ENCODE results near the gene SH3GLB1. TPM values are rescaled to one million over a fixed set of nuclear protein-coding genes. Genes with fewer than 3 reads are reported as not detected.

SH3GLB1 gene
- total and polyA plus RNA-seq, 10 of the 15 experiments (the other 5 are each of a cell fraction or from before 2014, with no cell fraction given), result 18.0 to 59.0 (median 36.5) TPM

DNA sequence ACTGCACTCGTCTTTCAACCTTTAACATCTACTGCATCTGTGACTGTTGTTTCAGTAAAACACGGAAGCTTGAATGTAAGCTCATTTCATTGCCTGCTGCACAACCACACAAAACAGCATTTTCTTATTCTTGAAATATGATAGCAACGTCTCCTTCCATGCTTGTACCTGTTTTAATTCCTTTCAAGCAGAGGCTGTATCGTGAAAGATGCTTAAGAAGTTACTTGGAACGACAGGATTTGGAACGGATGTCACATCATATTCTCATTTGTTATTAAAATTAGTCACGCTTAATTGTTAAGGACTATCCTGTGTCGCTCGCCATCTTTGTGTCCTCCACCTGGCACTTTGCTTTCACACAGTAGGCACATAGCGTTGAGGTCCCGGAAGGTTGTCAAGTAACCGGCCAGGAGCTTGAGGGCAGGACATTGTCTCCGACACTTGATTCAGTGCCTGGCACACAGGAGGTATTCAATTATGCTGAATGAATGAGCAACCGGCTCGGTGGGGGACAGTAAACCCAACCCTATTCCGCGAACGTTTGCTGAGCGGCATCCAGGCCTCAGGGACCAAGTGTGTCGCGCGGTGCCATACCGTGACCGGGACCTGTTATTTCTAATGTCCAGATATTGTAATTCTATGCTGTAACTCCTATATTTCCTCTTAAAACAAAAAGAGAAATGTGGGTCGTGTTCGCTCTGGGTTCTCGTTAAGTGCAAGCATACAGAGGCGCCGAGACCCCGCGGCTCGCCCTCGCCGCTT is 499 bp upstream of the SH3GLB1 start:
- H4K20me1 ChIP-seq (ENCODE audit: control insufficient read depth, insufficient read depth), result no peaks in the 10 kb centered on the region
- peak overlapping the region; percentile 98 for H3K4me2 ChIP-seq (ENCODE audit: control insufficient read depth, insufficient read depth)
- H3K9ac ChIP-seq (ENCODE audit: control insufficient read depth, insufficient read depth, low read length), result peak overlapping the region; percentile 95
- intact Hi-C loops (cut with micrococcal nuclease; ENCODE audit: unreplicated experiment), result loop anchor here (1.0 to 10.0 kb wide), 4 partner anchors 202 to 631 kb away; no protein-coding TSS in a partner anchor
- ATAC-seq (peak; percentile 54), DNase-seq (ENCODE audit: low read depth, low spot score) (peak; percentile 39), FAIRE-seq (peak; percentile 7)
- in situ Hi-C loops (cut with MboI), result loop anchor here (10.0 kb wide), 1 partner anchor 319 kb away; no protein-coding TSS in a partner anchor
- H3K27me3 ChIP-seq (replicated peaks in 1 of 2; ENCODE audit: control insufficient read depth in 2 of 2, insufficient read depth in 2 of 2, low read length in 1 of 2), result no peaks in the 10 kb centered on the region
- H3K79me2 ChIP-seq (ENCODE audit: control insufficient read depth, insufficient read depth, low read length), result peaks cover 42% of the 10 kb centered on the region
- H3K4me3 ChIP-seq, result peak overlapping the region; percentile 93
- H3K36me3 ChIP-seq (ENCODE audit: control insufficient read depth in 2 of 2, insufficient read depth in 2 of 2, low read length in 1 of 2), result no peaks in the 10 kb centered on the region
- H3K4me1 ChIP-seq (ENCODE audit: control insufficient read depth, insufficient read depth, low read length), result no peaks in the 10 kb centered on the region
- TSS peak; percentile 90 for BruUV-seq (replicated peaks)
- ChIA-PET CTCF (interaction anchor here (0.7 to 7.2 kb wide), 26 partner anchors 8 to 389 kb away, joined by 3 to 87 read pairs (median 5); no protein-coding TSS in a partner anchor), POLR2A (interaction anchor here (0.8 to 6.3 kb wide), 7 partner anchors 8 to 378 kb away, joined by 3 to 45 read pairs (median 4); partner anchors contain the start of genes HS2ST1, ODF2L and SELENOF), SMC1A (ENCODE audit: uncharacterized antibody, unreplicated experiment) (interaction anchor here (0.6 to 8.4 kb wide), 6 partner anchors 12 to 380 kb away, joined by 3 to 52 read pairs (median 3); partner anchors contain the start of gene ODF2L), RAD21 (ENCODE audit: unreplicated experiment) (interaction anchor here (1.0 to 4.1 kb wide), 10 partner anchors 11 to 381 kb away, joined by 3 to 31 read pairs (median 4); partner anchors contain the start of genes HS2ST1 and SELENOF)
- 1% methylated on average over 34 of the region's 34 CpGs for WGBS (ENCODE audit: insufficient coverage, insufficient replicate concordance, low lambda C conversion rate, missing lambda C conversion rate)
- peak overlapping the region; percentile 94 for H3K27ac ChIP-seq (ENCODE audit: control insufficient read depth, insufficient read depth)
- peak overlapping the region; percentile 100 for H2AFZ ChIP-seq (ENCODE audit: control insufficient read depth, low read depth, low read length)
- no peaks in the 10 kb centered on the region for H3K9me3 ChIP-seq (replicated peaks; ENCODE audit: control insufficient read depth, insufficient read depth, low read length)
- TF ChIP-seq NFIC (IDR thresholded peaks at IDR 0.05; ENCODE audit: low read depth, low read length), result peak; percentile 25; the same call in 1 of the 2 replicates
- TF ChIP-seq PAX5 (IDR thresholded peaks at IDR 0.05; ENCODE audit: borderline replicate concordance, low read depth, low read length), result peak; percentile 38; the same call in 1 of the 2 replicates
- TF ChIP-seq POLR2AphosphoS5 (IDR thresholded peaks at IDR 0.05; ENCODE audit: low read length), result no peak; the same call in 1 of the 2 replicates
- no peak for TF ChIP-seq CHD4 (IDR thresholded peaks at IDR 0.05)
- TF ChIP-seq POU2F2 (IDR thresholded peaks at IDR 0.05; ENCODE audit: borderline replicate concordance, low read depth, low read length), result 0 out of 3 replicates have a peak, but pooled peaks have one; percentile 10
- TF ChIP-seq IRF5 (IDR thresholded peaks at IDR 0.05; ENCODE audit: borderline replicate concordance), result no peak
- no peak; the same call in 1 of the 2 replicates for TF ChIP-seq BMI1 (IDR thresholded peaks at IDR 0.05; ENCODE audit: borderline replicate concordance)
- 0 out of 2 replicates have a peak, but pooled peaks have one; percentile 43 for TF ChIP-seq MLLT1 (IDR thresholded peaks at IDR 0.05)
- TF ChIP-seq DPF2 (IDR thresholded peaks at IDR 0.05), result no peak
- TF ChIP-seq FOXM1 (IDR thresholded peaks at IDR 0.05; ENCODE audit: low read depth, low read length), result no peak
- TF ChIP-seq HDAC6 (IDR thresholded peaks at IDR 0.05; ENCODE audit: unreplicated experiment), result no peak
- TF ChIP-seq, protein P1, sequence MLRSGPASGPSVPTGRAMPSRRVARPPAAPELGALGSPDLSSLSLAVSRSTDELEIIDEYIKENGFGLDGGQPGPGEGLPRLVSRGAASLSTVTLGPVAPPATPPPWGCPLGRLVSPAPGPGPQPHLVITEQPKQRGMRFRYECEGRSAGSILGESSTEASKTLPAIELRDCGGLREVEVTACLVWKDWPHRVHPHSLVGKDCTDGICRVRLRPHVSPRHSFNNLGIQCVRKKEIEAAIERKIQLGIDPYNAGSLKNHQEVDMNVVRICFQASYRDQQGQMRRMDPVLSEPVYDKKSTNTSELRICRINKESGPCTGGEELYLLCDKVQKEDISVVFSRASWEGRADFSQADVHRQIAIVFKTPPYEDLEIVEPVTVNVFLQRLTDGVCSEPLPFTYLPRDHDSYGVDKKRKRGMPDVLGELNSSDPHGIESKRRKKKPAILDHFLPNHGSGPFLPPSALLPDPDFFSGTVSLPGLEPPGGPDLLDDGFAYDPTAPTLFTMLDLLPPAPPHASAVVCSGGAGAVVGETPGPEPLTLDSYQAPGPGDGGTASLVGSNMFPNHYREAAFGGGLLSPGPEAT (IDR thresholded peaks at IDR 0.05; ENCODE audit: low read depth), result no peak
- no peak for TF ChIP-seq SUPT20H (IDR thresholded peaks at IDR 0.05; ENCODE audit: borderline replicate concordance, control insufficient read depth, low read depth, low read length)
- TF ChIP-seq RFX5 (IDR thresholded peaks at IDR 0.05; ENCODE audit: low read depth, low read length), result no peak
- TF ChIP-seq SMARCA5 (IDR thresholded peaks at IDR 0.05), result no peak
- TF ChIP-seq JUND (IDR thresholded peaks at IDR 0.05; ENCODE audit: low read depth, low read length), result no peak
- no peak for TF ChIP-seq CBX5 (IDR thresholded peaks at IDR 0.05; ENCODE audit: low read depth)
- TF ChIP-seq ESRRA (IDR thresholded peaks at IDR 0.05; ENCODE audit: low read length), result no peak
- TF ChIP-seq MEF2A (IDR thresholded peaks at IDR 0.05; ENCODE audit: insufficient read depth, low read depth, low read length), result no peak
